Measurements from ENCODE around the gene ACAD8.
"Not testable (repeated sequence)": the region's sequence is repeated elsewhere in the genome, so short reads cannot be mapped to it uniquely, and the experiment has no call there.

The ACAD8 gene

DNA sequence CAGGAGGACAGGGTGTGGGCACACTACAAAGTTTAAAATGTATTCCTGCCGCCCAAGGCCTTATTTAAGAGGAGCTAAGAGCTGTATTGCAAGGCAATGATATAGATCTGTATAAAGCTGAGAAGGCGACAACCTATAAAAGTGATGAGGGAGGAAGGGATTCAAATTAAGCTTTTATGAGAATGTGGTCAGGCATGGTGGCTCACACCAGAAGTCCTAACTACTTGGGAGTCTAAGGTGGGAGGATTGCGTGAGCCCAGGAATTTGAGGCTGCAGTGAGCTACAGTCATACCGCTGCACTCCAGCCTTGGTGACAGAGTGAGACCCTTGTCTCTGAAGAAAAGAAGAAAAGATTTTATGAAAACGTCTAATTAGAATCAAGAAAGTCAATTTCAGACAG lies 13.1 kb downstream of the ACAD8 start:
- in situ Hi-C loops (cut with MboI; ENCODE audit: low sequenced_read_pairs): no loop called here

DNA sequence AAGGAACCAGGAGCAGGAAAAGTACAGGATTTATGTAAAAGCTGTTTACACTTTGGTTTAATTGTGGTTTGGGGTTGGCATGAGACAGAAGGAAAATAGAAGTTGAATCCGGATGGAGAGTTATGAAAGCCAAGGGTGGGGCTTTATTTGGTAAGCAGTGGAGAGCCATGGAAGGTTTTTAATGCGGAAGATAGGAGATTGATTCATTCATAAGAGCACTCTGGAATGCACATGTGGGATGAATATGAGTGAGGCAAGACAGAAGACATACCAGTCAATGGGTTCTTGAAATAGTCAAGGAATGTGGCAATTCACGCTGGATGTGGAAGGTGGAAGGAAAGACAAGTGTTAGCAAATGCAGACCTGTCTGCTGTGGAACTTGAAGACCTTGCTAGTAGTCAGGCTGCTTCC lies 13.5 kb downstream of the ACAD8 start:
- in situ Hi-C loops (cut with MboI; ENCODE audit: low sequenced_read_pairs): no loop called here

DNA sequence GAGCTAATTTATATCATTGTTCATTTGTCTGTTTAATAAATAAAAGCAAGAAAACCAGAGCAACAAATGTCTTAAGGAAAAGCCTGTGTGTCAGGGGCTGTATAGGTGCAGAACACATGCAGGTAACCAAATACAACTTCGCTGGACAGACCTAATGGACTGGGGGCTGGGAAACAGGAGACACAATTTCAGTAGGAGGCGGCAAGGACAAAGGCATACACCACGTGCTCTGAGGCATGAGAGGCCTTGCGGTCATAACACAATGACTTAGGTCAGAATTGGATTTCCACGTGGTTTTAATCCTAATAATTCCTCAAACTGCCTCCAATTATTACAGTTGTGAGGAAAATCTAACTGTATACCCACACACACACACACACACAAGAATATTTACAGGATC lies 14.1 kb downstream of the ACAD8 start:
- in situ Hi-C loops (cut with MboI; ENCODE audit: low sequenced_read_pairs): no loop called here

DNA sequence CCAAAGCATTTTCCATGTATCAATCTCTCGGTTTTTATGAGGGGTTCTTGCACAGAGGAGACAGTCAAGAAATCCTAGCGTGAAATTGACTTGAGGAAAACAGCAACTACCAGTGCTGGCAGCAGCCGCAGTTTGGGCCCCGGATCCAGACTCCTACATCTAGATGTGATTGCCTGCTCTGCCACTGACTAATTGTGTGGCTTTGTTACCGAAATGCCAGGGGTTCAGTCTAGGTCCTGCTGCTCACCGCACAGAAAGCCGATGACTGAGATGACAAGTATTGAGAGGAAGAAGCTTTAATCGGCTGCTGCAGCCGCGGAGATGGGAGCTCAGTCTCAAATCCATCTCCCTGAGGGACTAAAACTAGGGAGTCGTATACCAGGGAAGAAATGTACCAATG lies 14.6 kb downstream of the ACAD8 start:
- in situ Hi-C loops (cut with MboI; ENCODE audit: low sequenced_read_pairs): no loop called here

DNA sequence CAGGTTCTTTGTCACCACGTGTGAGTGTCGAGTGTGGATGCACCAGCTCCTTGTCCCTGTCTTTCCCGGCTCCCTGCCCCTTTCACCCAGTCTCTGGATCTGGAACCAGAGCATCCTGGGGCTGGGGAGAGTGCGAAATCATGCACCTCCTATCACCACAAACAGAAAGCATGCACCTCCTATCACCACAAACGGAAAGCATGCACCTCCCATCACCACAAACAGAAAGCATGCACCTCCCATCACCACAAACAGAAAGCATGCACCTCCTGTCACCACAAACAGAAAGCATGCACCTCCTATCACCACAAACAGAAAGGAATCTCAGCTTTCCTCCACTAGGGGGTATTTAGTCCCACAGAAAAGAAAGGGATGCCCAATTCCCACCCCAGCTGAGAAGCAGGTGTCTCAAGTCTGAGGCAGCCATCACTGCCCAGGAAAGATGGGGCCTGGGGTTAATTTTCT lies 16.9 kb downstream of the ACAD8 start:
- in situ Hi-C loops (cut with MboI; ENCODE audit: low sequenced_read_pairs): no loop called here

DNA sequence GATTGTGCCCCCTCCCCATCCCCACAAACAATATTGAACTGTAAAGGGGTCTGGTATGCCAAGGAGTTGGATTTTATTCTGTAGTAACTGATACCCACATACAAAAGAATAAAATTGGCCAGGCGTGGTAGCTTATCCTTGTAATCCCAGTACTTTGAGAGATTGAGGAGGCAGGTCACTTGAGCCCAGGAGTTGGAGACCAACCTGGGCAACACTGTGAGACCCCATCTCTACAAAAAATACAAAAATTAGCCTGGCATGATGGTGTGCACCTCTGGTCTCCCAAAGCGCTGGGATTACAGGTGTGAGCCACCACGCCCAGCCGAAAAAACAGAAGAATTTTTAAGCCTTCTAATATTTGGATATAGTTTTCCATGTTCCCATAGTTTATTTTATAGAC lies 18.6 kb downstream of the ACAD8 start:
- in situ Hi-C loops (cut with MboI; ENCODE audit: low sequenced_read_pairs): no loop called here

DNA sequence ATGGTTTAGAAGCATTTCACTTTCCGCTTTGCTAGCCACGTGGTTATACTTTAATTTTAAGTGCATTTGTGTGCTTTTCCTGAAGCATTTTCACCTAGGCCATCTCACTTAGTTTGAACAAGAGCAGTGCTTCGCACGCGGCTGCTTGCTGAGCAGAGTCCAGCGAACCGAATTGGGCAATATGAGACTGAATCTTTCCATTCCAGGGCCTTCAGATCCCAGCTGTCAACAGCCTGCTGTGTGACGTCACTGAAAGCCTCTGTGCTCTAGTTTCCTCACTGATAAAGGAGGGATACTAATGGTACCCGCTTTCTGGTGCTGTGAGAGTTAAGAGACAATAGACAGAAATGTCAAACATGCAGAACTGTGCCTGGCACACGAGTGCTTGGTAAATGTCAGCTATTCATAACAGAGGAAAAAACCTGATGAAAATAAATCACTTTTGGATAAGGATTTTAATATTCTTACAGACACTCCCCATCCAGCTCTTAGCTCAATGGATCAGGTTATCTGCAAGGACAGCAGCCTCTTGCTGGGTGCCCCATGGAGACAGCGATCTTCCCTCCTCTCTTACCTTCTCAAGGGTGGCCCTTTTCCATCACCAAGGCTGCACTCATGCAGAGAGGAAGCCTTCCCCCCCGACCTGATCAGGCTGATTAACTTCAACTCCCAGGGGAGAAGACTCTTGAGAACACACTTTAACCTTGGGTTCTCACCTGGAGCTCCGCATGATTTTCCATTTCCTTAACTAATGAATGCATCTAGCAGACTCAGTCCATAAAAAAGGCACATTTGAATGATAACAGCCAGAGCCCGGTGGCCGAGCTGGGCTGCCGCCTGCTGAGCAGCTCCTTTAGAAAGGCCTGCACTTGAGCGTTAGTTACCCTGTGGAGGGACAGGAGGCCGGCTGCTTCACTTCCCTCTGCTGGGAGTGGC lies 19.3 kb downstream of the ACAD8 start:
- in situ Hi-C loops (cut with MboI; ENCODE audit: low sequenced_read_pairs): no loop called here

DNA sequence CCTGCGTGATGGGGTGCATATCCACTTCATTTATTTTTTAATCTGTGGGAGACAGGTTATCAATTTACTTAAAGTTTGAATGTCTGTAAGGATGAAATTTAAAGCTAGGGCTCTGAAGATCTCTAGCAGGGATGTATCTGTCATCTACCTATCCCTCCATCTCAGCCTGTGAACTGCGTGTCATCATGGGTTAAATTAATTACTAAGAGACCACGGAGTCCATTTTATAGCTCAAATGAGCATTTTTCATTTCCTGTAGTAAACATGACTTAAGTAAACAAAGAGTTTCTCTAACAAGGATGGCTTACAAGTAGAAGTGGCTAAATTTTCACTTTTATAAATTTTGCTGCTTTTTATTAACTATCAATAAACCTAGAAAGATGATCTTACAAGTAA lies 19.9 kb downstream of the ACAD8 start:
- in situ Hi-C loops (cut with MboI; ENCODE audit: low sequenced_read_pairs): no loop called here

DNA sequence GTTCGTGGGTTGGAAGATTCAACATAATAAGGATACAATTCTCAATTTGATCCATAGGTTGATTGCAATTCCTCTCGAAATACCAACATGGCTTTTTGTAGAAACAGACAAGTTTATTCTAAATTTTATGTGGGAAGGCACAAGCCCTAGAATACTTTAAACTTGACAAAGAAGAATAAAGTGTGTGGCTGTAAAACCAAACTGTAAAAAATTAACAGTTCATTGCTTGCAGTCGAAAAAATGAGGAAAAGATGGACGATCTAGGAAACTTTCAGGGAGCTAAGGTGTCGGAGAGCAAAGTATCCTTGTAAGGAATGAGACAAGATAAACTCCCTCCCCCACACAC lies 21.8 kb downstream of the ACAD8 start:
- in situ Hi-C loops (cut with MboI; ENCODE audit: low sequenced_read_pairs): no loop called here

DNA sequence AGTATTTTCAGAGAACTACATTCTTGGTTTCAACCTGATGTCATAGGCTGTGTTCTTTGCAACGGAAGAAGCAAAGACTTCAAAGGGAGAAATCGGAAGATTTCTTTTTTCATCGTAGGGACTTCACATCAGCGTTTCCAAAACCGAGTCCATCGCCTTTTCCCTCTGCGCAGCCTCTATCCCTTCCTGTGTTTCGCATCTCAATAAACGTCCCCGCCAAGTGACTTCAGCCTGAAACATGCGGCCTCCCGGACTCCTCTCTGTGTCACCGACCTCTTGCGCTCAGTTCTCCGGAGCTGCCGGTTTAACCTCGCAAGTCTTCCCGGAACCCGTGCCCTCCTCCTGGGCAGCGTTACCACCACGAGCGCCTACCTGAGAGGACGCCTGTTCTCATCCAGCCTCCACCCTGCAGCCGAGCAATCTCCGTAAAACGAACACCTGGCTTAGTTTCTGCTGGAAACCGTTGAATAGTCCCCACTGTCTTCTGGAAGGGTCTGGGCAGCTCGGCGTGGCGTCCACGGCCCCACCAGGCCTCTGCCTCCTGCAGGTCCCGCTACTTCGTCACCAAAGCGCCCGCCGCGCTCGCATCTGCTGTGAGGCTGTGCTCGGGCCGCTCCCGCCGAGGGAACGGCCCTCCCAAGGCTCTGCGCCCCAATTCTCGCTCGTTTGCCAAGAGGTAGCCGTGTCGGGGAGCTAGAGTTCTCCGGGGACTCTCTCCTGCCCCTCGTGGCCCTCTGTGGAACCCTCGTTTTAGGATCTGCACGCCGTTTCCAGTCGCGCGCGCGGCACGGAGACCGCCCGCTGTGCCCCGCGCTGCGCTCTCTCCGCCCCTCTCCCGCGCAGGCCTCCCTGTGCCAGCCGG lies 22.4 kb downstream of the ACAD8 start, which contains the start of gene GLB1L3:
Gene GLB1L3, plus strand, starts transcription at position 846 of the 862 bp plus-strand sequence. CDS start 362 bp downstream, outside the sequence.
- in situ Hi-C loops (cut with MboI; ENCODE audit: low sequenced_read_pairs): no loop called here

DNA sequence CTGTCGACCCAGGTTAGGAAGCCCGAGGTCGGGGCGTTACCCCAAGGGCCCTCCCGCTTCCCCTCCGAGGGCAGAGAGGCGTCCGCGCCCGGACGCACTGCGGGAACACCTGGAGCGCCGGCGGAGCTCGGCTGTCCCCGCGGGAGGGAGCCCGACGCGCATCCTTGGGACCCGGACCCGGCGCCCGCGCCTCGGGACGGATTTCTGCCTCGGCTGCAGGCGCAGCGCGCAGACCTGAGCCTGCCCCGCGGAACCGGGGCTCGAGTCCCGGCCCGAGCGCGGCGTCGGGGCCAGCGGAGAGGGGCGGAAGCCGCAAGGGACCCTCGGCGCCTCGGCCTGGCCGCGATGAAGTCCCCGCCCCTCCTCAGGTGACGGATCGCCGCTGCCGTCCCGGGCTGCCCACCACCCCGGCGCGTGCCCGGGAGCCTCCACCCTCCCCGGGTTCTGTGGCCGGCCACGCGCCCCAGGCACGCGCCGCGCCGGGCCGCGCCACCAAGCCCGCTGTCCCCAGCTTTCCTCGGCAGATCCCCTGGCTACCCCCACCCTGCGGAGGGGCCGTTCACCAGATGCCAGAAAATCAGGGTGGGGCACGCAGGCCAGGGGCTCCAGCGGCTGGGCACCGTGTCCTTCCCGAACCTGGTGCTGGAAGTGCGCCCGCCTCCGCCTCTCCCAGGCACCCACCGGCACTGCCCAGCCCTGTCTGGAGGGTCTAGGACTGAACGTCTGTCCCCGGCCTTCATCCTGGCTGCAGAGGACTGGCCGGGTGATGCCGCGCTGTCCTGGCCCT lies 23.2 kb downstream of the ACAD8 start:
- in situ Hi-C loops (cut with MboI; ENCODE audit: low sequenced_read_pairs): no loop called here

DNA sequence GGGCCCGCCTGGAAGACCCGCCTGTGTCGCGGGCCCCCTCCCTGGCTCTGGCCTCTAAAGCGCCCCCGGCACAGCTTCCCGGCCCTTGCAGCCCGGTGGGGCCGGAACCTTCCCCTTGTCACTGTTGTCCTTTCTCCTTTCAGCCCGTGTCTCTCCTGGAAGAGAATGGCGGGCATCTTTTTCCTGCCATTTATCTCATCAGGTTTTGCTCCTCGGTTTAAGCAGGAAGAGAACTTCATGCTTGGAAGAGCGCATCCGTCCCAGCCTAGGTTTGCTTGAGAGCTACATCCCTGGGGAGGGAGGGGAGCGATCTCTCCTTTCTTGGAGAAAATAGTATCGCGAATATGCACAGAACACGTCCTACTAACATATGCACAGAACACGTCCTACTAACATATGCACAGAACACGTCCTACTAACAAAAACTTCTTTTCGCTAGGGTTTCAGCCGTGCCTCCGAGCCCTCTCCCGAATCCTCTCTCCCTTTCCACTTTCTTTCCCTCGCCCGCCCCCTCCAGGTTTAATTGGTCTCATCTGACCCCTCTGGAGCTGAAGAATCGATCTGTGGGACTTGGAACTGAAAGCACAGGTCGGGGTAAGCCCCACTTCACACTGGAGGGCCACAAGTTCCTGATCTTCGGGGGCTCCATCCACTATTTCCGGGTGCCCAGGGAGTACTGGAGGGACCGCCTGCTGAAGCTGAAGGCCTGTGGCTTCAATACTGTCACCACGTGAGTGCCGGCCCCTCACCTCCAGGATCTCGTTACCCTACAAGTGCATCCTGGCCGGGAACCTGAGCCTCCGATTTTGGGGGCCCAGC lies 24.0 kb downstream of the ACAD8 start:
- in situ Hi-C loops (cut with MboI; ENCODE audit: low sequenced_read_pairs): no loop called here

DNA sequence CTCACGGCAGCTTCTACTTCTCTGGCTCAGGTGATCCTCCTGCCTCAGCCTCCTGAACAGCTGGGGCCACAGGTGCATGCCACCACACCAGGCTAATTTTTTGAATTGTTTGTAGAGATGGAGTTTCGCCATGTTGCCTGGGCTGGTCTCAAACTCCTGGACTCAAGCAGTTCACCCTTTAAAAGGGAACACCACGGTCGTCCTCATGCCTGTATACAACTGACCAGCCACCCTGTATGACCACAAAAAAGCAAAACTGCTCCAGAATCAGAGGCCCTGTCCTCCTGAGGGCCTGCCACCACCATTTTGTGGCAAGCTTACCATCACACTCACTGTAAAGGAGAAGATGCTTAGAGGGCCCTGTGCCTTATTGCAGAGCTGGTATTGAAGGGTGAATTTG lies 25.0 kb downstream of the ACAD8 start:
- in situ Hi-C loops (cut with MboI; ENCODE audit: low sequenced_read_pairs): no loop called here

DNA sequence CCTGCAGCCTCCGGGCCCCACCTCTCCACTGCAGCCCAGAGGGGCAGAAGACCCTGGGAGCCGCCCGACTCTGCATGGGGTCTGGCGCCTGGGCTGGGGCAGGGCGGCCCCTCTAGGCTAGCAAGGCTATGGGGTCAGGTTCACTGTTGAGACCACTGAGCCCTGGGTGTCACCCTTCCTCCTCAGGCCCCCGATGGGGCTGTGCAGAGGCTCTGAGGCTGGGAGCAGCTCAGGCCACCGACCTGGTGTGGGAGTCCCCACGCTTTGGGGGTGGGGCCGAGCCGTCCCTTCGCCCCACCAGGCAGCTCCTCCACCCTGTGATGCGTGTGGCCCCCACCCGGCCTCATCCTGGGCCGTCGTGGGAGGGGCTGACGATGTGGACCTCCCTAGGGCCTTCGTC lies 28.3 kb downstream of the ACAD8 start:
- in situ Hi-C loops (cut with MboI; ENCODE audit: low sequenced_read_pairs): not testable (repeated sequence)

DNA sequence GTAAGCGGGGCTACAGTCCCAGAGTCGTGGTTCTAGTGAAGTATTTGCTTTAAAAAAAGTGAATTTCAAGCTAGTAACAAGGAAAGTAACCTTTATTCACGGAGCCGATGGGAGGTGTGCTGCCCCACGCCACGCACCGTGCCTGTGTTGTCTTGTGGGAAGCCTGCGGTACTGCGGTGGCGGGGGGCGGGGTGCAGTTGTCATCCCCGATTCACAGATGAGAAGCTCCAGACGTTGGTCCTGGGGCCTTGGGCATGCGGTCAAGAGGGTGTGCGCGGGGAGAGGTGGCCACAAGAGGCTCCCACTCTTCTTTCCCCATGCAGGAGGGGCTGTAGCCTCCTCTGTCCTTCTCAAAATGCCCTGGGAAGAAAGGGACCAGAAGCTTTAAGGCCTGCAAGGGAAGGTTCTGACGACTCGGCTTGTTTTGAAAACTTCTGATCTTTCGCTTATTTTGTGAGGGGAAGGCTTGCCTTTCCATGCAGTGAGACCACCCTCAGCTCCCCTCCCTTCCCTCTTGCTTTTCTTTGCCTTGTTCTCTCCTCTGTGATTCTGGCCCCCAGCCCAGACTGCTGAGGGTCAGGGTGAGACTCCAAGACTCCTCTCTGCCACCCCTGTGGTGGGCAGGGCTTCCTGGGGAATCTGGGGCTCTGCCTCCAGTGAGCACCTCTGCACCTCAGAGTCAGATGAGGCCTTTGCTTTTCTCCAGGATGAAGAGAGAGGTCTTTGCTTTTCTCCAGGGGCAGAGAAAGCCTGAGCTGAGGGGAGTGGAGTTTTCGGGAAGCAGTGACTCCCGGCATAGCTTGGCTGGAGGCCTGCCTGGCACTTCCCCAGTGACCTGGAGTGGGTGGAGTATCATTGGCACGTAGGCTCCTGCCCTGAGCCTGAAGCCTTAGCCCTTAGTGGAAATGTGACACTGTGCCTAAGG lies 29.0 kb downstream of the ACAD8 start:
- in situ Hi-C loops (cut with MboI; ENCODE audit: low sequenced_read_pairs): no loop called here

DNA sequence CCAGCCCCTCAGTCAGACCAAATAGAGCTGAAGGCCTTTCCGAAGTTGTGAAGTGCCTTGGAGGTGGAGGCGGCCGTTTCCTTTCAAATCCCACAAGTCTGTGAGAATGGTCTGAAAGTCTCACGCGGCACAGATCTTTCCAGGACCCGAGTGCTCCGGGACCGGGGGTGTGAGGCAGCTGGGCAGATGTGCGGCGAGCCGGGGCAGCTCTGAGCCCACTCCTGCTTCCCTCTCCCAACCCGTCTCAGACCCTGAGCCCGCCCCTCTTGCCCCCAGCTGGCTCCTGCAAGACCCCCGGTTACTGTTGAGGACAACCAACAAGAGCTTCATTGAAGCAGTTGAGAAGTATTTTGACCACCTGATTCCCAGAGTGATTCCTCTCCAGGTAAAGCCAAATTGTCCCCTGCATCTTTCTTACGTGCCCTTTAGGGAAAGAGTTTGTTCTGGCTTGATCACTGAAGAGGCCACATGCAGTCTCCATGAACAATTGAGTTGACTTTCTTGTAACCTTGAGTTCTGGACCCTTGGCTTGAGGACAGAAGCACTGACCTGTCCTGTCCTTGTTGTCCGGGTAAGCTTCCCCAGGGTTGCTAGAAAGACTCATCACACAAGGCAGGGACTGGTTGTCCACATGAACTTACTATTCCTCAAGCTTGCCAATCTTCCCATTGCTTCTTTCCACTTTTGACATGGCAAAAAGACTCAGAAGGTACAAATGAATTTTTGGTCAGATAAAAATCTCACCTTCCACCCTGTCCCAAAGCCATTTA lies 30.3 kb downstream of the ACAD8 start:
- in situ Hi-C loops (cut with MboI; ENCODE audit: low sequenced_read_pairs): no loop called here

DNA sequence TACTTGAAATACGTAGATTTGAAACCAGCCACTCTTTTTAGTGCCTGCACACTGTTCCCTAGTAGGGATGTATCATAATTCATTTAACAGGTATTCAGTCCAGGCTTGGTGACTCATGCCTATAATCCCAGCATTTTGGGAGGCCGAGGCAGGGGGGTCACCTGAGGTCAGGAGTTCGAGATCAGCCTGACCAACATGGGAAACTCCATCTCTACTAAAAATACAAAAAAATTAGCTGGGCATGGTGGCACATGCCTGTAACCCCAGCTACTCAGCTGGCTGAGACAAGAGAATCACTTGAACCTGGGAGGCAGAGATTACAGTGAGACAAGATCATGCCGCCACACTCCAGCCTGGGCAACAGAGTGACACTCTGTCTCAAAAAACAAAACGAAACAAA lies 31.0 kb downstream of the ACAD8 start:
- in situ Hi-C loops (cut with MboI; ENCODE audit: low sequenced_read_pairs): not testable (repeated sequence)

DNA sequence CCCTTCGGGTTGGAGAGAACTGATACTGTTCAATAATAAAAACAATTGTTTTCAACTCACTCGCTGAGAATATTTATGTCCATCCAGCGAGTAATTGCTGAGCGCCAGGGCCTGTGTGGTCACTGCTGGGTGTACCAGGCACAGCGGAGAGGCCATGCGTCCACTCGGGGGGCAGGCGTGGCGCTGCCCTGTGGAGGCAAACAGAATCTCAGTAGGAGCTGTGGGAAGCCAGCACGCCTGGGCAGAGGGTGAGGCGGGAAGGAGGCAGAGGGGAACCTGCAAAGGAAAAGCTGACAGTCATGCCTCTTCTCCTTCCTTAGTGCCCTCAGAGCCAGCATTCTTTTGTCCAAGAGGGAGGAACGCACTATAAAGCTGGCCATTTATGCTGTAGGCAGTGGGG lies 34.2 kb downstream of the ACAD8 start:
- in situ Hi-C loops (cut with MboI; ENCODE audit: low sequenced_read_pairs): no loop called here

Measured in HL-60/S4 treated with phorbol 12-myristate 13-acetate at 8.2 ng/mL for 4 days and 3 days (cell line).